Lung (tissue), 12 donors: Measurements from ENCODE around the gene SLC39A5. TPM values are rescaled to one million over a fixed set of nuclear protein-coding genes. Genes with fewer than 3 reads are reported as not detected.

Experiments used
- ATAC-seq: fragments of 200-7000 bp; cut with Tn5 transposase; one replicate; pipeline ENCODE4 v1.9.1; 2020; ENCODE audit warnings: moderate number of reproducible peaks; ENCODE audit not compliant: insufficient read depth, low FRiP score
- DNase-seq, 3 donors: peaks; one replicate each; pipeline ENCODE4 v3.0.0-alpha.2; 2013 to 2017
- H3K27ac ChIP-seq, 2 donors: one replicate each; pipeline ENCODE4 v1.5.1; 2013; ENCODE audit warnings: mild to moderate bottlenecking in 2 of 2, moderate library complexity in 2 of 2, control low read depth in 1 of 2, inconsistent platforms in 1 of 2, low read depth in 1 of 2, low read length in 1 of 2
- H3K27me3 ChIP-seq, 3 donors: one replicate each; pipeline ENCODE4 v1.5.1; 2013; ENCODE audit warnings: low read length in 2 of 3; ENCODE audit not compliant: control insufficient read depth in 3 of 3, insufficient read depth in 3 of 3
- H3K36me3 ChIP-seq, 4 donors: one replicate each; pipeline ENCODE4 v1.5.1; 2013; ENCODE audit warnings: low read length in 4 of 4, mild to moderate bottlenecking in 1 of 4, moderate library complexity in 1 of 4; ENCODE audit not compliant: control insufficient read depth in 4 of 4, insufficient read depth in 4 of 4
- H3K4me1 ChIP-seq, 5 donors: one replicate each; pipeline ENCODE4 v1.5.1; 2013; ENCODE audit warnings: low read length in 5 of 5, mild to moderate bottlenecking in 2 of 5, moderate library complexity in 1 of 5; ENCODE audit not compliant: control insufficient read depth in 5 of 5, insufficient read depth in 5 of 5
- H3K4me3 ChIP-seq: one replicate; pipeline ENCODE4 v1.5.1; 2013; ENCODE audit warnings: mild to moderate bottlenecking, control low read depth, moderate library complexity
- H3K9ac ChIP-seq, 2 donors: one replicate each; pipeline ENCODE4 v1.5.1; 2013; ENCODE audit warnings: low read length in 2 of 2, control low read depth in 1 of 2; ENCODE audit not compliant: insufficient read depth in 1 of 2
- H3K9me3 ChIP-seq, 4 donors: one replicate each; pipeline ENCODE4 v1.5.1; 2013; ENCODE audit warnings: low read length in 3 of 4, mild to moderate bottlenecking in 1 of 4, moderate library complexity in 1 of 4; ENCODE audit not compliant: control insufficient read depth in 4 of 4, insufficient read depth in 3 of 4
- WGBS, 2 donors: extraction: QIAGEN DNeasy Blood & Tissue Kit; methylation state at CpG; one replicate each; pipeline ENCODE4 v1.1.7; 2013; 5-methylcytosine and 5-hydroxymethylcytosine counted together
- polyA plus RNA-seq, 2 donors: library from polyadenylated mRNA; stranded (reverse); fragments of 200-250 nt; gene quantifications; one replicate each; pipeline ENCODE4 v1.2.1, GENCODE V29; 2013
- total RNA-seq, 2 donors: library from RNA; depleted of rRNA in 1 of 2; stranded (reverse); fragments of >200 nt in 1 of 2; gene quantifications; one replicate each; pipeline ENCODE4 v1.2.1, GENCODE V29; 2014 to 2021
- TF ChIP-seq, protein P1 (sequence below): IDR thresholded peaks from 2 replicates; pipeline ENCODE4 v1.5.1; 2012; ENCODE audit warnings: mild to moderate bottlenecking; ENCODE audit errors: control extremely low read depth, extremely low read depth
- donor health status: control.
- donor health status: control.
- donor health status: Bipolar disorder and iron deficiency.
- donor health status: healthy.
- donor health status: DM: yes; HTN: yes; CAD: no.

SLC39A5 gene
- total and polyA plus RNA-seq, 4 donors = 0.13 to 1.1 (median 0.45) TPM

GRCh38 chr12:56222531-56222895 lies 7.3 kb upstream of the SLC39A5 start:
- Histone ChIP-seq H3K4me3 (peak overlapping the region; percentile 41), H3K36me3 (peaks cover 0 to under 1% (median 0%) of the 10 kb centered on the region in 4 donors), H3K4me1 (peaks cover 4 to 31% (median 14%) of the 10 kb centered on the region in 5 donors), H3K9ac (peak overlapping the region; percentile 33 to 70), H3K9me3 (no peaks in the 10 kb centered on the region), H3K27me3 (no peaks in the 10 kb centered on the region), H3K27ac (peak overlapping the region; percentile 91 to 98)
- no peak for DNase-seq
- no peak for ATAC-seq
- 1 to 8% methylated on average over 4 of the region's 4 CpGs for WGBS, 2 donors
- TF ChIP-seq, protein P1, sequence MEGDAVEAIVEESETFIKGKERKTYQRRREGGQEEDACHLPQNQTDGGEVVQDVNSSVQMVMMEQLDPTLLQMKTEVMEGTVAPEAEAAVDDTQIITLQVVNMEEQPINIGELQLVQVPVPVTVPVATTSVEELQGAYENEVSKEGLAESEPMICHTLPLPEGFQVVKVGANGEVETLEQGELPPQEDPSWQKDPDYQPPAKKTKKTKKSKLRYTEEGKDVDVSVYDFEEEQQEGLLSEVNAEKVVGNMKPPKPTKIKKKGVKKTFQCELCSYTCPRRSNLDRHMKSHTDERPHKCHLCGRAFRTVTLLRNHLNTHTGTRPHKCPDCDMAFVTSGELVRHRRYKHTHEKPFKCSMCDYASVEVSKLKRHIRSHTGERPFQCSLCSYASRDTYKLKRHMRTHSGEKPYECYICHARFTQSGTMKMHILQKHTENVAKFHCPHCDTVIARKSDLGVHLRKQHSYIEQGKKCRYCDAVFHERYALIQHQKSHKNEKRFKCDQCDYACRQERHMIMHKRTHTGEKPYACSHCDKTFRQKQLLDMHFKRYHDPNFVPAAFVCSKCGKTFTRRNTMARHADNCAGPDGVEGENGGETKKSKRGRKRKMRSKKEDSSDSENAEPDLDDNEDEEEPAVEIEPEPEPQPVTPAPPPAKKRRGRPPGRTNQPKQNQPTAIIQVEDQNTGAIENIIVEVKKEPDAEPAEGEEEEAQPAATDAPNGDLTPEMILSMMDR = no peak

DNA sequence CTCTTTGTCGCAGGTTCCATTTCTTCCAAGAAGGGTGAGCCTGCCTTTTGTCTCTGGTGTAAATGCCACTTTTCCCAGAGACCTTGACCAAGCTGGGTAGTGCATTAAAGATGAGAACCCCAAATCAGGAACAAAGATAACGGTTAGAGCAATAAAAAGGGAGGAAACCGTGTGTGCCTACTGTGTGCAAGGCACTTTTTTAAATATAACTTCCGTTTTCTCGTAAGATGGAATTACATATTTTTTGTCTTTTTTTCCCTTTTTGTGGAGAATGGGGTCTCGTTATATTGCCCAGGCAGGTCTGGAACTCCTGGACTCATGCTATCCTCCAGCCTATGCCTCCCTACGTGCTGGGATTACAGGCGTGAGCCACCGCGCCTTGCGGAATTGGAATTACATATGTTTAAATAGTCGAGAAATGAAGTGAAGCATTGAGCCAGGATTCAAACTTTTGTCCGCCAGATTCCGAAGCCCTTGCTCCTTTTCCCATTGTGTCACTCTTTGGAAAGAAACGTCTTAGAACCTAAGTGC lies 6.2 kb upstream of the SLC39A5 start:
- Histone ChIP-seq H3K9ac (peak overlapping the region in 1 of 2 donors; percentile 69), H3K4me3 (no peak overlapping the region), H3K36me3 (no peaks in the 10 kb centered on the region), H3K27me3 (no peaks in the 10 kb centered on the region), H3K27ac (peak overlapping the region; percentile 21 to 85), H3K4me1 (peaks cover 4 to 31% (median 13%) of the 10 kb centered on the region in 5 donors), H3K9me3 (no peaks in the 10 kb centered on the region)
- ATAC-seq = no peak
- 14 to 25% methylated on average over 15 of the region's 15 CpGs for WGBS, 2 donors
- DNase-seq = no peak
- TF ChIP-seq, protein P1 = no peak

DNA sequence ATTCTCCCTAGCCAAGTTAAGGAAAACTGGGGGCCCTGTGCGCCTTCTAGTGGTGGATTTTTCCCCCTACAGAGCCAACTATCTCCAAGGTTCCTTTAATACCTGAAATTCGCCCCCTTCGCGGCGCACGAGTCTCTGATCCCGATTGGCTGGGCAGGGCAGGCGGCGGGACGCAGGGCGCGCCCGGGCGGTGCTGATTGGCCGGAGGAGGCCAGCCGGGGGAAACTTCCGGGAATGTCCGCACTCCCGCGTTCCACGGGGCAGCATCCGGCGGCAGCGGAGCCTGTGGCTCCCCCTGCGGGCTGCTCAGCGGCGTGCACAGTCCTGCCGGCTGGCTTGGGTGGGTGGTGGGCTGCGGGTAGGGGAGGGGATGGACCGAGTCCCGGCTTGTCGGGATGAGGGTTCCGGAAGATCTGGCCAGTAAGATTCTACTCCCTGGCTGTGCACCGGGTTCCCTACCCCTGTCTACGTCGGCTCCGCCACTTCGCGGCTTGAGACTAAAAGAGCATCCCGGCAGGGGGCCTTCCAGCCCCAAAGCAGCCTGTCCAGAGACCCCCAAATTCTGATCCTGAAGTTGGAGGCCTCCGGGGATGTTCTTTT lies 5.6 kb upstream of the SLC39A5 start, which contains the start of gene NABP2:
NABP2 (plus strand) TSS at position 241 of the 600 bp plus-strand sequence. CDS start 515 bp downstream, outside the sequence.
- DNase-seq (peak; percentile 99), ATAC-seq (peak; percentile 90)
- TF ChIP-seq, protein P1 = peak; percentile 71
- peaks cover 4 to 31% (median 13%) of the 10 kb centered on the region in 5 donors for H3K4me1 ChIP-seq
- peak within 1 kb of the TSS; percentile 73 to 85 for H3K9ac ChIP-seq
- no peaks in the 10 kb centered on the region for H3K27me3 ChIP-seq
- peaks cover 0 to 3% (median 0%) of the 10 kb centered on the region in 4 donors for H3K36me3 ChIP-seq
- peak within 1 kb of the TSS; percentile 57 to 85 for H3K27ac ChIP-seq
- H3K9me3 ChIP-seq = no peaks in the 10 kb centered on the region
- 0 to 1% methylated on average over 41 of the region's 41 CpGs for WGBS, 2 donors
- peak within 1 kb of the TSS; percentile 66 for H3K4me3 ChIP-seq
